ENCODE results near the gene STX10. TPM values are rescaled to one million over a fixed set of nuclear protein-coding genes. Genes with fewer than 3 reads are reported as not detected.

The STX10 gene
- total RNA-seq, 1 donor from 2014 or later = 37.1 TPM

DNA sequence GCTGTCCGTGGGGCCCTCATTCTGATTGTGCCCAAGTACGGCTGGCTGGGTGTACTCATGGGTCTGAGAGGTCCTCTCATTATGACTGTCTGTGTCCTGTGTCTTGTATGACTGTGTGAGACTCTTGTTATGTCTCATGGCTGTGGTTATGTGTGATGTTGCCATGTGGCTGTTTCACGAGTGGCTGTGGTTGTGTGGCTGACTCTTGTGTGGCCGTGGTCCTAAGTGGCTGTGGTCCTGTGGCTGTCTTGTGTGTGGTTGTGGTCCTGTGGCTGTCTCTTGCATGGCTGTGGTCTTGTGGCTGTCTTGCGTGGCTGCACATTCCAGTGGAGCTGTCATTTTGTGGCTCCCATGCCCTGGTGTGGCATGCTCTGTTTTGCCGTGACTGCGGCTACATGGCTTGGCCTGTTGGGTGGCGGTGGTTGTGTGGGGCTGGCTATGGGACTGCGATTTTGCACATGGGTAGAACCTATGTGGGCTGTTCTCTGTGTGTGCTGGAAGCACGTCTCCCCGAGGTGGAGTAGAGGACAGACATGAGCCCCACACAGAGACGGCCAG lies 50.1 kb downstream of the STX10 start:
- no peak for DNase-seq (ENCODE audit: low read depth)

- DNase-seq (ENCODE audit: low read depth) = no peak
Measured at GRCh38 chr19:13099073-13099999, 50.8 kb downstream of the STX10 start.

DNA sequence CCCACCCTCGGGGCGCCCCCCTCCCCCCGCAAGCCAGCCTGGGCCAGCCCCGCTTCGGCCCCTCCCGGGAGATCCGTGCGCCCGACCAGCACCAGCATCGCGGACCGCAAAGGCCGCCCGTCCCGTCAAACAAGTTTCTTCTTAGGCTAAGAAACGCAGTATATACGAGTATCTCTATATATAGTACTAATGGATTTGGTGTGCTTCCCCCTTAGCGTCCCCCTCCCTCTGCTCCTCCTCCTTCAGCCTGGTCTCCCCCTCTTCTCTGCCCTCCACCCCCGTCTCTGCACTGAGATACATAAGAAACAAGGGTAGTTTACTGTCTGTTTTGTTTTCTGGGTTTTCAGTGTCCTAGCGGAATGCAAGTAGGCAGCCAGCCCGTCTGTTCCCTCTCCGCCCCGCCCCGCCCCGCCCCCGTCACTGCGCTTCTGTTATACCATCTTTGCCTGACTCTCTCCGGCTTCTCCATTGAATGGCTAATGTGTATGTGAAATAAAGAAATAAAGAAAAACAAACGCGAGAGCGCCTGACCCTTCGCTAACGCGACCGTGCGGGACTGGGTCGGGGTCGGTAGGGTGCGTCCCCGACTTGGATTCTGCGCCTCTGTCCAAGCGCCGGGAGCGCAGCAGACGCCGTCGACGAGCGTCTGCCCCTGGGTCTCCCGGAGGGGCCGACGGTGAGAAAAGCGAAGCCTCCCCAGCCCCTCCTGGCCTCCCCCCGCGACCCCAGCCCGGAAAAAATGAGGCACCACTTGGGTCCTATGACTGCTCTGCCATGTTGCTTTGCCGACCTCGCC lies 51.7 kb downstream of the STX10 start:
- no peak for DNase-seq (ENCODE audit: low read depth)

DNA sequence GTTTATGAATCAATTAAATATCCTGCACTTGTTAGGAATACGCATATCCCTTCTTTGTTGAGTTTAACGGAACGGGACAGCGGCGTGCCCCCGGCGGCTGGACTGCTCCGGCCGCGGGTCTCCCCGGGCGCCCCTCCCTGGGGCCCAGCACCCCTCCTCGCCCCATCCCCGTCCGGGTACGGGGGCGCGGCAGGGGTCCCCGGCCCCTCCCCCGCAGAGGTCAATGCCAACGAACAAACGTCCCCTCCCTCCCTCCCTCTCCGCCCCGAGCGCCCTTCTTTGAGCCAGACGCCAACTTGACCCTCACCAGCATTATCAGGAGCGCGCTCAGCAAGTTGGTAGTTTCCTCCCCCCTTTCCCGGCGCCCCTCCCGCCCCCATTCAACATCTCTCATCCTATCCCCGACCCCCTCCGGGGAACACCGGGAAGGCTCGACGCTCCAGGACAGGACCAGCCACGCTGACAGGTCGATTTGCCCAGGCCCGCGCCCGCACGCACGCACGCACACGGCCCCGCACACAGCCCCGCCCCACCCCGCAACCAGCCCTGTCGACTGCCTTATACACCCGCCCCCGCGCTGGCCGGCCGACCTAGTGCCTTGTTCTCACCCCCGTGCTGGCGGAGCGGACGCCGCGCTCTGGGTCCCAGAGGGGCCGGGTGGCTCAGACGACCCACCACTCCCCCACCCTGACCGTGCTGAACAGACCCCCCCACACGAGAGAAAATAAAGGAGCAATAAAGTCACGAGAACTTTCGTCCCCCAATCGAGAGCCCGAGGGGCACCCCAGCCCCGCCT lies 52.5 kb downstream of the STX10 start:
- DNase-seq (ENCODE audit: low read depth) = no peak

DNA sequence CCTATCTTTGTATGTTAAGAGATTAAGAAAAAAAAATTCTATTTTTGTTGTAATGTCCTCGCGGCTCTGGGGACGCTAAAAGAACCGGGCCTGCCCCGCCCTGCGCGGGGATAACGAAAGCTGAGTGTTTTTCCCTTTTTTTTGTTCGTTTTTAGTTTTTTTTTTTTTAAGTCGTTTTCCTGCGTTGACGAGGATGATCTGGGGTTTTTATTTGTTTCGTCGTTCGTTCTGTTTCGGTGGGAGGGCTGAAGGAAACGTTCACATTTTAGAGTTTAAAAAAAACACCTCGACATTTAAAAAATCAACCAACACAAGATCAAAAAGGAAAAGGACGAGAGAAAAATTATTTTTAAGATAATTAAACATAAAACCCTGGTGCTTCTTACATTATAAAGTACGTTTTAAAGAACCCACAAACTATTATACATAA lies 53.1 kb downstream of the STX10 start:
- DNase-seq (ENCODE audit: low read depth) = no peak

- no peak for DNase-seq (ENCODE audit: low read depth)
Measured at GRCh38 chr19:13095934-13096927, 53.9 kb downstream of the STX10 start.

DNA sequence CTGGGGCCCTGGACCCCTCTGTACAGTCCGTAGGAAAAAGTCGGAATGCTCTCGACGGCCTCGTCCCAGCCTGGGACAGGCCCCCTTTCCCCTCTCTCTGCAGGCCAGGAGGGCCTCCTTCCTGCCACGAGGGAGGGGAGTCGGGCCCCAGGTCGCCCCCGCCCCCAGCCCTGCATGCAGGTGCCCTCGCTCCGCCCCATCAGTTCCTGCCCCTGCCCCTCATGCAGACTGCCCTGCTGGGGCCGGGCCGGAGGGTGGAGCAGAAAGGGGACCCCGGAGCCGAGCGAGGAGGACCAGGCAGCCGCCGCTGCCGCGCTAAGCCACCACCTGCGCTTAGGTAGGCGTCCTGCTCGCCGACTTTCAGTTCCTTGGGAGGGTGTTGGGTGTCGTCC lies 54.8 kb downstream of the STX10 start:
- no peak for DNase-seq (ENCODE audit: low read depth)

DNA sequence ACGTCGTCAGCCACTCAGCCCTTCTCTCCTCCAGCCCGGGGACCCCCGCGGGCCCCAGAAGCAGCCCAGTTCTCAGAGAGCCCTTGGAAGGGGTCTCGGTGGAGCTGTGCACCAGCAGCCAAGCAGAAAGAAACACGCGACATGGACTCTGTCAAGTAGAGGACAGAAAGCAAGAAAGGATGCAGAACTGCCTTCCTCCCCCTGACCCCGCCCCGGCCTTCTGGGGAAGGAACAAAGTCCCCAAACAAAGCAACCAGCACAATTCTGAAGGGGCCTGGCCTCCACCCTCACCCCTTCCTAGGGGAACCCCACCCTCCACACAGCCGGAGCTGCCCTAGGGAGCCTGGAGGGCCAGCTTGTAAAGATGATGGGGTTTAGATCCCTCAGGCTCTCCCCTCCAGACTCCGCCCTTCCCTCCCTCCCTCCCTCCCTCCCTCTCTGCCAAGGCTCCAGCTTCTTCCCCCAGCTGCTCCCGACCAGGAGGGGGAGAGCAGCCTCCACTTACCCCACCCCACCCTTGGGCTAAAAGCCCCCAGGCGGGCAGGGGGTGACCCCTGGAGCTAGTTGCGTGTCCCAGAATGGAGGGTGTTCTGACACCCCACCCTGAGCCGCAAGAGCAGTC lies 55.3 kb downstream of the STX10 start:
- DNase-seq (ENCODE audit: low read depth) = no peak

- no peak for DNase-seq (ENCODE audit: low read depth)
Measured at GRCh38 chr19:13094106-13094504, 56.1 kb downstream of the STX10 start.

Other genes with a start within 250 kb of the STX10 start
- gene SYCE2, start 231.1 kb downstream of the STX10 start, total RNA-seq = not detected in 2 replicates
- 66.3 and 71.8 TPM in 2 replicates for gene FARSA, start 216.7 kb downstream of the STX10 start, total RNA-seq
- gene CALR, start 211.8 kb downstream of the STX10 start, total RNA-seq = 962 and 1,180 TPM in 2 replicates
- gene RAD23A, start 204.5 kb downstream of the STX10 start, total RNA-seq = 33.0 and 50.2 TPM in 2 replicates
- gene GADD45GIP1, start 193.2 kb downstream of the STX10 start, total RNA-seq = 10.3 and 20.0 TPM in 2 replicates
- gene DAND5, start 180.8 kb downstream of the STX10 start, total RNA-seq = 0.05 TPM in 1 of 2 replicates, not detected in the other
- gene NFIX, start 154.9 kb downstream of the STX10 start, total RNA-seq = 10.1 and 40.7 TPM in 2 replicates
- gene LYL1, start 47.5 kb downstream of the STX10 start, total RNA-seq = 0.20 and 1.7 TPM in 2 replicates
- gene TRMT1, start 33.6 kb downstream of the STX10 start, total RNA-seq = 30.0 and 32.8 TPM in 2 replicates
- 36.5 and 119 TPM in 2 replicates for gene NACC1, start 32.1 kb downstream of the STX10 start, total RNA-seq
- gene IER2, start within 50 bp of the STX10 start, total RNA-seq = 15.6 and 27.9 TPM in 2 replicates